ENCODE data around the gene LYPD4. TPM values are rescaled to one million over a fixed set of nuclear protein-coding genes. Genes with fewer than 3 reads are reported as not detected.

Gene LYPD4
- total and polyA plus RNA-seq, 2 donors (not counting 1 experiment from before 2014, with no cell fraction given), result not detected

Other genes starting within 250 kb of the LYPD4 start
- not detected in 2 replicates for gene CEACAM4, start 217.6 kb downstream of the LYPD4 start, total RNA-seq
- gene CEACAM4, start 217.6 kb downstream of the LYPD4 start, polyA plus RNA-seq, result not detected in 2 replicates
- not detected in 2 replicates for gene CEACAM7, start 156.4 kb downstream of the LYPD4 start, total RNA-seq
- gene CEACAM7, start 156.4 kb downstream of the LYPD4 start, polyA plus RNA-seq, result not detected in 2 replicates
- not detected in 2 replicates for gene CEACAM5, start 136.1 kb downstream of the LYPD4 start, total RNA-seq
- not detected in 2 replicates for gene CEACAM5, start 136.1 kb downstream of the LYPD4 start, polyA plus RNA-seq
- not detected in 2 replicates for gene CEACAM6, start 89.2 kb downstream of the LYPD4 start, total RNA-seq
- gene CEACAM6, start 89.2 kb downstream of the LYPD4 start, polyA plus RNA-seq, result not detected in 2 replicates
- gene CEACAM3, start 48.1 kb downstream of the LYPD4 start, total RNA-seq, result not detected in 2 replicates
- gene CEACAM3, start 48.1 kb downstream of the LYPD4 start, polyA plus RNA-seq, result not detected in 2 replicates
- not detected in 2 replicates for gene DMRTC2, start 359 bp upstream of the LYPD4 start, total RNA-seq
- gene DMRTC2, start 359 bp upstream of the LYPD4 start, polyA plus RNA-seq, result not detected in 2 replicates
- 1,183 and 1,320 TPM in 2 replicates for gene RPS19, start 15.6 kb upstream of the LYPD4 start, total RNA-seq
- gene RPS19, start 15.6 kb upstream of the LYPD4 start, polyA plus RNA-seq, result 2,037 and 2,197 TPM in 2 replicates
- under 0.01 and 0.17 TPM in 2 replicates for gene CD79A, start 32.6 kb upstream of the LYPD4 start, total RNA-seq
- gene CD79A, start 32.6 kb upstream of the LYPD4 start, polyA plus RNA-seq, result 0.07 and 0.17 TPM in 2 replicates
- 21.6 TPM in 2 replicates for gene ARHGEF1, start 38.5 kb upstream of the LYPD4 start, total RNA-seq
- gene ARHGEF1, start 38.5 kb upstream of the LYPD4 start, polyA plus RNA-seq, result 23.9 and 32.2 TPM in 2 replicates
- under 0.01 TPM in 2 replicates for gene ERFL, start 83.8 kb upstream of the LYPD4 start, total RNA-seq
- 0.03 TPM in 1 of 2 replicates, not detected in the other for gene ERFL, start 83.8 kb upstream of the LYPD4 start, polyA plus RNA-seq
- 152 and 193 TPM in 2 replicates for gene RABAC1, start 114.6 kb upstream of the LYPD4 start, total RNA-seq
- 123 and 163 TPM in 2 replicates for gene RABAC1, start 114.6 kb upstream of the LYPD4 start, polyA plus RNA-seq
- gene ATP1A3, start 149.5 kb upstream of the LYPD4 start, total RNA-seq, result under 0.01 and 0.17 TPM in 2 replicates
- gene ATP1A3, start 149.5 kb upstream of the LYPD4 start, polyA plus RNA-seq, result 0.05 TPM in 1 of 2 replicates, not detected in the other
- 0.77 and 3.5 TPM in 2 replicates for gene GRIK5, start 225.5 kb upstream of the LYPD4 start, total RNA-seq
- gene GRIK5, start 225.5 kb upstream of the LYPD4 start, polyA plus RNA-seq, result 0.03 and 0.69 TPM in 2 replicates
- gene ZNF574, start 231.5 kb upstream of the LYPD4 start, total RNA-seq, result 7.7 and 9.9 TPM in 2 replicates
- 5.1 and 6.6 TPM in 2 replicates for gene ZNF574, start 231.5 kb upstream of the LYPD4 start, polyA plus RNA-seq

All from fibroblast of lung (primary cell).